ACC112 (cell line): Measurements from ENCODE around the gene KCNAB2.

Source experiments
- H2AFZ ChIP-seq: fragments of 200-600 bp; sonication (generic); one replicate; pipeline ENCODE4 v1.6.0; 2017; ENCODE audit warnings: antibody characterized with exemption, low read length; ENCODE audit not compliant: unreplicated experiment
- H3K27ac ChIP-seq: fragments of 200-600 bp; sonication (generic); 2 replicates; pipeline ENCODE4 v1.5.1; 2014; ENCODE audit warnings: low read depth, mild to moderate bottlenecking, antibody characterized with exemption, low read length, moderate library complexity
- H3K27me3 ChIP-seq: fragments of 200-600 bp; sonication (generic); 2 replicates; pipeline ENCODE4 v1.6.1; 2014; ENCODE audit warnings: mild to moderate bottlenecking, antibody characterized with exemption, low read length, moderate library complexity, mixed read lengths; ENCODE audit not compliant: insufficient read depth
- H3K36me3 ChIP-seq: fragments of 200-600 bp; sonication (generic); 2 replicates; pipeline ENCODE4 v1.6.1; 2016; ENCODE audit warnings: mild to moderate bottlenecking, antibody characterized with exemption, low read length, moderate library complexity, mixed read lengths; ENCODE audit not compliant: insufficient read depth
- H3K4me1 ChIP-seq: fragments of 200-600 bp; sonication (generic); one replicate; pipeline ENCODE4 v1.6.1; 2016; ENCODE audit warnings: low read length, mixed read lengths; ENCODE audit not compliant: insufficient read depth, unreplicated experiment, control insufficient read depth
- H3K4me3 ChIP-seq: fragments of 200-600 bp; sonication (generic); 2 replicates; pipeline ENCODE4 v1.5.1; 2014; ENCODE audit warnings: mild to moderate bottlenecking, low read depth, low read length
- H3K79me2 ChIP-seq: fragments of 200-600 bp; sonication (generic); one replicate; pipeline ENCODE4 v1.6.0; 2016; ENCODE audit warnings: low read length; ENCODE audit not compliant: control insufficient read depth, unreplicated experiment, insufficient read depth

The KCNAB2 gene

DNA sequence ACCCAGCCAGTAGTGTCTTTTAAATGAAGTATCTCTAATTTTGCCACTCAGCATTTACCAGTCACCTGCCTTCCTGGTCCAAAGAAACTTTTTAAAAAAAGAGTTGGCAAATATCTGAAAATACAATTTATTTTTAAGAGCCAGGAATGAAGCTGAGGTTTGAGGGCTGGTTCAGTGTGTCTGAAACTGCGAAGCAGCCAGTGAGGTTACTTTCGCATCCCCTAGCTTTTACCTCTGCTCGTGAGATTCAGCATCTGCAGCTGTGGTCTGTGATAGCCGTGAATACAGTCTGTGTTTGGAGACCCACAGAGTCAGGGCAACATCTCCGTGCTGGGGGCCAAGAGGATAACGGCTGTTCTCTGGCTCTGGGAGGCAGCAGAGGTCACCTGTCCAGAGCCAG lies 21.3 kb upstream of the KCNAB2 start:
- Histone ChIP-seq H2AFZ (no peak overlapping the region), H3K36me3 (no peaks in the 10 kb centered on the region), H3K27ac (no peak overlapping the region), H3K4me1 (peaks cover 6% of the 10 kb centered on the region), H3K4me3 (no peak overlapping the region), H3K27me3 (no peaks in the 10 kb centered on the region), H3K79me2 (no peaks in the 10 kb centered on the region)

- Histone ChIP-seq H3K79me2 (no peaks in the 10 kb centered on the region), H3K27me3 (no peaks in the 10 kb centered on the region), H3K36me3 (no peaks in the 10 kb centered on the region), H2AFZ (no peak overlapping the region), H3K27ac (no peak overlapping the region), H3K4me1 (peaks cover 6% of the 10 kb centered on the region), H3K4me3 (peak overlapping the region; percentile 40)
Observed at GRCh38 chr1:6025269-6026094, 20.2 kb upstream of the KCNAB2 start.

DNA sequence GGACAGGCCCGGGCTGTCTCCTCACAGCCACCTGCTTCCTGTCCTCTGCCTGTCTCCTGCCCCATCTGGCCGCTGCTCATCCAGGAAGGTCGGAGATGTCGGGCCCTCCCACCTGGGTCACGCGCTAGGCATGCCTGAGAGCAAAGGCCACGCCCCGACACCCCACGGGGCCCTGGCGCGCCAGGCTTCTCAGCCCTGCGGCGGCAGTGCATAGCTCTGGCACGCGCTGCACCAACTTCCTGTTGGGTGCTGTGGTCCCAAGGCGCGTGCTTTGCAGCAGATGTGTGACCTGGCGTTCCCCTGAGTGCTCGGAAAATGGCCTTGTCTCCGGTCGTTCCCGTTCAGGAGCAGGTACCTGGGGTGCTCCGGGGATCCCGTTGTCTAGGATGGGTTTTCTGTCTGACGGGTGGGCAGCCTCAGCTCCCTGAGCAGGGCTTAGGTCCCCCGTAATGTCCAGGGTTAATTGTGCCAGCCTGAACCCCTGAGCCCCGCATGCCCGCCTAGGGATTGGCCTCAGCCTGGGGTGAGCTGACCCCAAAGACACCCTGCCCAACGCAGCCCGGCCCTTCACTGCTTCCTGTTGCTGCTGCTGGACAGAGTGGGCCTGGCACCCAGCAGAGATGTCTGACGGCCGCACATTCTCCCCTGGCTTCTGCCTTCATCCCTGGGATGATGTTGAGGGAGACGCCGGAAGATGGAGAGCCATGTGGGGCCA lies 19.4 kb upstream of the KCNAB2 start:
- Histone ChIP-seq H3K36me3 (no peaks in the 10 kb centered on the region), H3K27me3 (no peaks in the 10 kb centered on the region), H3K4me1 (peaks cover 6% of the 10 kb centered on the region), H3K27ac (no peak overlapping the region), H2AFZ (no peak overlapping the region), H3K4me3 (peak overlapping the region; percentile 40), H3K79me2 (no peaks in the 10 kb centered on the region)

DNA sequence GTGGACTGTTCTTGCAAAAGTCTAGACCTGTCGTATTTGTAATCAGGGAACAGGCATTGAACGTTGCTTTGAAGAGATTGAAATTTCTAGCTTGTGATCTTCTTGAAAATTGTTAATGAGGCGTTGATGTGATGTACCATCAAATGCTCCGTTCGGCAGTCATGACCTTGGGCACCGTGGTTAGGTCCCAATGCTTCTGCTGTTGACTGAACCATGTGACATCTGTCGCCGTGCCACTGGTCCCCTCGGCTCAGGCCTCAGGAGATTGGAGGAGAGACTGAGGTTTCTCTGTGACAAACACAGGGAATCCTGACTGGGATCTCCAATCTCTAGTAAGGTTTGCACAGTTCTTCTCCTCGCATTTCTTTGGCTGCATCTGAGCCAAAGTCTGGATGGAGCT lies 18.1 kb upstream of the KCNAB2 start:
- Histone ChIP-seq H3K27ac (no peak overlapping the region), H2AFZ (no peak overlapping the region), H3K4me1 (peaks cover 6% of the 10 kb centered on the region), H3K27me3 (no peaks in the 10 kb centered on the region), H3K36me3 (no peaks in the 10 kb centered on the region), H3K4me3 (no peak overlapping the region), H3K79me2 (no peaks in the 10 kb centered on the region)

GRCh38 chr1:6028042-6028850 lies 17.4 kb upstream of the KCNAB2 start:
- H3K36me3 ChIP-seq, result no peaks in the 10 kb centered on the region
- no peaks in the 10 kb centered on the region for H3K79me2 ChIP-seq
- no peaks in the 10 kb centered on the region for H3K27me3 ChIP-seq
- no peak overlapping the region for H2AFZ ChIP-seq
- no peak overlapping the region for H3K27ac ChIP-seq
- no peak overlapping the region for H3K4me3 ChIP-seq
- H3K4me1 ChIP-seq, result peaks cover 6% of the 10 kb centered on the region

DNA sequence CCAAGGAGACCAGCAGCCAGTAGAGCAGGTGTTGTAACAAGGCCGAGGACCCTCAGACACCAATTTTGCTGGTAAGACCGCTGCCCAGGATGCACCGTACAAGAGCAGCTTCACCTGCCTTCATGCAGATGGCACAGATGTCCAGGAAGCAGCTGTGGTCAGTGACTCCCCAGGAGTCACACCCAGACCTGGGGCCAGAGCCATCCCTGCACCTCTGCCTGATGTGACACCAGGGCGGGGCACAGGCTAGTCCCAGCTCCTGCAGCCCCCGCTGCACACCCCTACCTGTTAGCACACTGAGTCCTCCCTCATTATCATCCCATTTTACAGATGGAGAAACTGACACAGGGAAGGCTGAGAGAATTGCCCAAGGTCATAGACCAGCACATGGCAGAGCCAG lies 16.3 kb upstream of the KCNAB2 start:
- Histone ChIP-seq H3K4me3 (no peak overlapping the region), H2AFZ (no peak overlapping the region), H3K79me2 (no peaks in the 10 kb centered on the region), H3K4me1 (peaks cover 6% of the 10 kb centered on the region), H3K36me3 (no peaks in the 10 kb centered on the region), H3K27ac (no peak overlapping the region), H3K27me3 (no peaks in the 10 kb centered on the region; the same call in 1 of the 2 replicates)

- Histone ChIP-seq H3K4me3 (no peak overlapping the region), H3K79me2 (no peaks in the 10 kb centered on the region), H3K27me3 (no peaks in the 10 kb centered on the region; the same call in 1 of the 2 replicates), H2AFZ (no peak overlapping the region), H3K27ac (no peak overlapping the region), H3K36me3 (no peaks in the 10 kb centered on the region), H3K4me1 (peaks cover 3% of the 10 kb centered on the region)
Observed at GRCh38 chr1:6030132-6030531, 15.6 kb upstream of the KCNAB2 start.

- Histone ChIP-seq H3K4me1 (no peaks in the 10 kb centered on the region), H3K27me3 (no peaks in the 10 kb centered on the region; the same call in 1 of the 2 replicates), H2AFZ (no peak overlapping the region), H3K4me3 (no peak overlapping the region), H3K27ac (no peak overlapping the region), H3K36me3 (no peaks in the 10 kb centered on the region), H3K79me2 (no peaks in the 10 kb centered on the region)
Observed at GRCh38 chr1:6030547-6031261, 15.0 kb upstream of the KCNAB2 start.

DNA sequence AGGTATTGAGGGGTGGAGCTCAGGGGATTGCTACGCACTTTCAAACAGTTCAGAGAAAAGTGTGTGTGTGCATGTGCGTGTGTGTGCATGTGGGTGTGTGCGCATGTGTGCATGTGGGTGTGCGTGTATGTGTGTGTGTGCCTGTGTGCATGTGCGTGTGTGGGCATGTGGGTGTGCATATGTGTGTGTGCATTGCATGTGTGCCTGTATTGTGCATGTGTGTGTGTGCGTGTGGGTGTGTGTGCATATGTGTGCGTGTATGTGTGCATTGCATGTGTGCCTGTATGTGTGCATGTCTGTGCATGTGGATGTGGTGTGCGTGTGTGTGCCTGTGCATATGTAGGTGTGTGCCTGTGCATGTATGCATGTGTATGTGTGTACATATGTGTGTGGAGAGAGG lies 12.6 kb upstream of the KCNAB2 start:
- H3K79me2 ChIP-seq, result no peaks in the 10 kb centered on the region
- no peaks in the 10 kb centered on the region for H3K36me3 ChIP-seq
- no peak overlapping the region for H3K4me3 ChIP-seq
- H3K27me3 ChIP-seq, result no peaks in the 10 kb centered on the region; the same call in 1 of the 2 replicates
- H3K27ac ChIP-seq, result no peak overlapping the region
- peaks cover 13% of the 10 kb centered on the region for H3K4me1 ChIP-seq
- no peak overlapping the region for H2AFZ ChIP-seq
